Mononuclear cell (primary cell): Measurements from ENCODE around the gene ZFC3H1. TPM values are rescaled to one million over a fixed set of nuclear protein-coding genes. Genes with fewer than 3 reads are reported as not detected.

Experiments used
- H3K27me3 ChIP-seq: 2 replicates; pipeline ENCODE4 v1.6.0; 2011; ENCODE audit warnings: low read length, control low read depth; ENCODE audit not compliant: insufficient read depth
- H3K4me1 ChIP-seq: 2 replicates; pipeline ENCODE4 v1.5.1; 2011; ENCODE audit warnings: mild to moderate bottlenecking, low read length, control low read depth; ENCODE audit not compliant: insufficient read depth
- H3K4me3 ChIP-seq: 2 replicates; pipeline ENCODE4 v1.5.1; 2011; ENCODE audit warnings: mild to moderate bottlenecking, low read length, moderate library complexity
- H3K9me3 ChIP-seq: 2 replicates; pipeline ENCODE4 v1.5.1; 2011; ENCODE audit warnings: low read depth, mild to moderate bottlenecking, control low read depth, low read length
- total RNA-seq: library from RNA; depleted of rRNA; stranded (reverse); fragments of >200 nt; gene quantifications from one replicate; pipeline ENCODE4 v1.2.3, GENCODE V29; 2012

Gene ZFC3H1
- total RNA-seq, 1 donor: 132 TPM

DNA sequence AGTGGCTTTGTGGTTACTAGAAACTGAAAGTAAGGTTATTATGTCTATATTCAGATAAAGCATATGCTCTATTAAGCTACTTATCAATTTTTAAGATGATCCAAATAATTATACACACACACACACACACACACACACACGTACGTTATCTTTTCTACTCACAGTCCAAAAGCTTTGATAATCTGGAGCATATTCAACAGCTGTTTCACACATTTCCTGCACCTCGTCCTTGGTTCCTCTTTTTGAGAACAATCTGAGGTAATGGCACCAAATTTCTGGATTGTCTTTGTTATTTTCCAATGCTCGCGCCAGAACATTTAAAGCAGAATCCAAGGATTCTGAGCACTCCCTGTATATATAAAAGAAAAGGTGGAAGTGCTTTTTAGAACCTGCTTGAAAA, 37.5 kb downstream of the ZFC3H1 start:
- no peaks in the 10 kb centered on the region for H3K27me3 ChIP-seq
- H3K9me3 ChIP-seq: no peaks in the 10 kb centered on the region
- H3K4me1 ChIP-seq: peaks cover 6% of the 10 kb centered on the region
- no peak overlapping the region for H3K4me3 ChIP-seq

GRCh38 chr12:71625476-71625875, 38.2 kb downstream of the ZFC3H1 start:
- Histone ChIP-seq H3K4me1 (peaks cover 6% of the 10 kb centered on the region), H3K9me3 (no peaks in the 10 kb centered on the region), H3K4me3 (no peak overlapping the region), H3K27me3 (no peaks in the 10 kb centered on the region)

DNA sequence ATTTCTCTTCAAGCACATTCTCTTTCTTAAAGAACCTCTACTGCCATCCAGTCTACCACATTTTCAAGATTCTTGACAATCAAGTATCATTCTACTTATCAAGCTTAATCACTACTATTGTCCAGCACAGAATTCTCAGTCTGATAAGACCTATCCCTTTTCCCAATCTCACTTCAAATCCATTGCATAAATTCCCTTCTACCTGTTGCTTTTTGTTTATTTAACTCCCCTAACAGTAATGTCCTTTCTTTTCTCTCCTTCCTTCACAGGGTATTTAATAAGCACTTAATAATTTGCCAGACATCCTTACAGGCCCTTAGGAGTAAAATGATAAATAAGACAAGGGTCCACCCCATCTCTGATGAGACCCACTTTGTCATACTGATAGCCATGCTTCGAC, 41.7 kb downstream of the ZFC3H1 start:
- H3K4me1 ChIP-seq: peaks cover 6% of the 10 kb centered on the region
- no peaks in the 10 kb centered on the region for H3K9me3 ChIP-seq
- no peaks in the 10 kb centered on the region for H3K27me3 ChIP-seq
- H3K4me3 ChIP-seq: no peak overlapping the region

GRCh38 chr12:71610031-71610795, 53.4 kb downstream of the ZFC3H1 start:
- peaks cover 8% of the 10 kb centered on the region for H3K4me1 ChIP-seq
- no peaks in the 10 kb centered on the region for H3K9me3 ChIP-seq
- H3K4me3 ChIP-seq: no peak overlapping the region
- no peaks in the 10 kb centered on the region for H3K27me3 ChIP-seq

DNA sequence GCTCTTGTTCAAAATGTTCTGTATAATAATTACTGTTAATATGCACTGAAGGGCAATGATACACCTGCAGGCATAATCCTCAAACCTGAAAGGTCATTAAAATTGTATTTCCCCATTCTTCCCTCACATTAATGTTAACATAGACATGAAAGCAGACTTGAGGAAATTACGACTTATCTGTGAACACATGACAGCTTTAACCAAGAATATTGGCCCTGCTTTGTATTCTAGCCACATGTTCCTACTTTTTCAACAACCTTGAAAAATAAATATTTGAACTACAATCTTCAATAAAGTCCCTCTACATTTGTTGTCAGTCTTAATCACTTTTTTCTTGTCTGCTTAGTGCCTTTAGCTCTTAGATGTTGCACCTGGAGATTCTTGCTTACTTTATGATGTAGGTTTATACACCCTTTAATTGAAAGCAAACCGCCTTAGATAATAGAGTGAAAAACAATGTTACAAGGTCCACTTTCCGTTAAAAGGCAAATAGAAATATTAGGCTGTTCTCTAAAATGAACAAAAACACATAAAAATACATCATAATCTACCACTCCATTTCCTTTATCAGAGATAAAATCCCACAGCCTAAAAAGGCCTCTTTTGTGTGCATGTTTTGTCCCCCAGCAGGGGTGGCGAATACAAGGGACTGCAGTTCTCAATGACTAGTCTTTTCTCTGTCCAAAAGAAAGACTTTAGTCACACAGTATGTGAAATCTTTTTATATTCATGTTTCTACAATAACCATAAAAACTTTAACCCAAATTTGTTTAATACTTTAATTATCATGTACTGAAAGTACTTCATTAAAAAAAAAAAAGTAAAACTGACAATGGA, 55.9 kb downstream of the ZFC3H1 start:
- Histone ChIP-seq H3K4me3 (no peak overlapping the region), H3K4me1 (peaks cover 8% of the 10 kb centered on the region), H3K27me3 (no peaks in the 10 kb centered on the region), H3K9me3 (no peaks in the 10 kb centered on the region)

- Histone ChIP-seq H3K27me3 (no peaks in the 10 kb centered on the region), H3K9me3 (peaks cover under 1% of the 10 kb centered on the region), H3K4me1 (peaks cover 4% of the 10 kb centered on the region), H3K4me3 (no peak overlapping the region)
Observed at GRCh38 chr12:71605039-71605438, 58.6 kb downstream of the ZFC3H1 start.

GRCh38 chr12:71602761-71603577, 60.7 kb downstream of the ZFC3H1 start:
- peaks cover 13% of the 10 kb centered on the region for H3K9me3 ChIP-seq
- H3K4me1 ChIP-seq: no peaks in the 10 kb centered on the region
- H3K27me3 ChIP-seq: no peaks in the 10 kb centered on the region
- no peak overlapping the region for H3K4me3 ChIP-seq

DNA sequence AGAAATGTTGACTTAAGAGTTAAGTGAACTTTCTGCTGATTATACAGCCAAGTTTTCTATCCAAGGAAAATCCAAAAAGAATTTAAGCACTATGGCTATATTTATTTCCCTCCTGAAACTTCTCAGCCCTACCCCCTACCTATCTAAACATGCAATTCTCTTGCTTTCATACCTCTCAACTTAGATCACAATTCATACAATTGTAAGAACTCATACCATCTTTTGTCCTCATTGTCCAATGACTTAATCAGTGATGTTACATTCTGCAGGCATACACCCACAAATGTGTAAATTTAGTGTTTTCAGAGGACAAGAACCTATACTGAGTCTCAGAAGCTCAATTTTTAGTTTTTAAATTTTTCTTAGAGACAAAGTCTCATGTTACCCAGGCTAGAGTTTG, 62.1 kb downstream of the ZFC3H1 start:
- peaks cover 13% of the 10 kb centered on the region for H3K9me3 ChIP-seq
- H3K4me1 ChIP-seq: no peaks in the 10 kb centered on the region
- no peaks in the 10 kb centered on the region for H3K27me3 ChIP-seq
- no peak overlapping the region for H3K4me3 ChIP-seq

DNA sequence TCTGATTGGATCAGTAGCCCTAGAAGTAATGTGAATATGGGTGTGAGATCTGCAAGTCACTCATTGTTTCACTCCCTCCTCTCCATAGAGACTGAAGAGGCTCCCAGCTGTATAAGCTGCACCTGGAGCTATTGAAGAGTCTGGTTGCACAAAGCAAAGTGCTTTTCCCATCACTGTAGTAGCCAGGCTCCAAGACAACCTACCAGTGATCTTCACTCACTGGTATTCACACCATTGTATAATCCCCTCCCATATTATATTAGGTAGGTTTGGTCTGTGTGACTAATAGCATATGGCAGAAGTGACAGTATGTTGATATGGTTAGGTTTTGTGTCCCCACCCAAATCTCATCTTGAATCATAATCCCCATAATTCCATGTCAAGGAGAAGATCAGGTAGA, 64.4 kb downstream of the ZFC3H1 start:
- no peaks in the 10 kb centered on the region for H3K4me1 ChIP-seq
- no peaks in the 10 kb centered on the region for H3K27me3 ChIP-seq
- peaks cover 13% of the 10 kb centered on the region for H3K9me3 ChIP-seq
- no peak overlapping the region for H3K4me3 ChIP-seq

DNA sequence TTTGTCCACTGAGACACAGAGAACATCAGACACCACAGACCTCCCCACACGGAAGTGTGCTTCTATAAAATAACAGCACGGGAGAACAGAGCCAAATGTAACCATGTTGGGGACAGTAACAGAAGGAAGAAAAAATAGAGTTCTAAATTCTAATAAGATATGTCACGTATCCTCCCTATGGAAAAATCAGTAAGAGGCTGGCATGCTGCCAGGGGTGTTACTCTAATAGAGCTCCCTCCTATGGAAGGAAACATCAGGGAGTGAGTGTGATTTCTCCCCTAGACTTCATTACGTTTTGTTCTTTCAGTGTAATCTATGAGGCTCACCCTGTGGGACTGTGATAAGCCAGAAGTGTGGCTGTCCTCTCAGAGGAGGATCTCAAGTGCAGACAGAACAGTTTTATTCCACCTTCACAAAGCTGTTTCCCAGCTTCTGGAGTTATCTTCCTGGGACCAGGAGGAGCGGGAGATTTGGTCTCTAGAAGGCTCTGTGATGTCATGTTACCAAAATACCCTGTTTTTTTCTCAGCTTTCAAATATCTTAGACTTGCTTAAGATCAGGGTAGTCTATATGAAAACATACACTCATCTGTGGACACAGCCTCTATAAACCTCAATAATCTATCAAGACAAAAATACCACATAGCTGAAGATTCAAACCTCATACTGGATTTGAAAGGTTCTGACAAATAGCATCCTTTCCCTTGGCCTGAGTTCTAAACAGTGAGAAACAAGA, 69.3 kb downstream of the ZFC3H1 start:
- H3K4me3 ChIP-seq: no peak overlapping the region
- H3K4me1 ChIP-seq: no peaks in the 10 kb centered on the region
- peaks cover 6% of the 10 kb centered on the region for H3K9me3 ChIP-seq
- no peaks in the 10 kb centered on the region for H3K27me3 ChIP-seq

- Histone ChIP-seq H3K27me3 (no peaks in the 10 kb centered on the region), H3K9me3 (no peaks in the 10 kb centered on the region), H3K4me3 (no peak overlapping the region), H3K4me1 (no peaks in the 10 kb centered on the region)
Observed at GRCh38 chr12:71592841-71593240, 70.8 kb downstream of the ZFC3H1 start.

DNA sequence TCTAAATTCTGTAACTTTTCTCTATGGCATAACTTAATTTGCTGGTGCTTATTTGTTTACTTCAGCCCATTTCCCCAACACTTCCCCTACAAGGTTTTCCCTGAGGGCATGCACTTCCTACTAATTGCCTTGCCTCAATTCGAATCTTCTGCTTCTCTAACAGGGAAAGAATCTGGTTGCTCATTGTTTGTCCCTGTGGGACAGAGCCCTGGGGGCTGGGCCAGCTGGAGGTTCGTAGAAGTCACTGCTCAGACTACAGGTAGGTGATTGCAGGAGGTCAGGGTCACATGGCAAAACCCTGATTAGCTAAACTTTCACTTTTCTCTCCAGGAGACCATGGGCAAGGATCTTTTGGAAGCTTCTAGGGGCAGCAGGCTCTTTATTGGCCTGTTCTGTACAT, 72.0 kb downstream of the ZFC3H1 start:
- Histone ChIP-seq H3K4me3 (no peak overlapping the region), H3K9me3 (no peaks in the 10 kb centered on the region), H3K4me1 (no peaks in the 10 kb centered on the region), H3K27me3 (no peaks in the 10 kb centered on the region)

GRCh38 chr12:71589478-71589881, 74.2 kb downstream of the ZFC3H1 start:
- no peak overlapping the region for H3K4me3 ChIP-seq
- H3K9me3 ChIP-seq: no peaks in the 10 kb centered on the region
- H3K27me3 ChIP-seq: no peaks in the 10 kb centered on the region
- no peaks in the 10 kb centered on the region for H3K4me1 ChIP-seq

GRCh38 chr12:71587012-71587411, 76.6 kb downstream of the ZFC3H1 start:
- no peaks in the 10 kb centered on the region for H3K4me1 ChIP-seq

More at GRCh38 chr12:71587012-71587411, 76.6 kb downstream of the ZFC3H1 start:
- Histone ChIP-seq H3K9me3 (no peaks in the 10 kb centered on the region), H3K27me3 (no peaks in the 10 kb centered on the region), H3K4me3 (no peak overlapping the region)
